DOHH2 (cell line): Measurements from ENCODE around the gene EXOC6B.

Experiments
- EZH2phosphoT487 ChIP-seq: fragments of 200-600 bp; sonication (generic); IDR thresholded peaks from 2 replicates; pipeline ENCODE4 v1.6.1; 2017; ENCODE audit warnings: borderline replicate concordance, mild to moderate bottlenecking, antibody characterized with exemption, low read length, moderate library complexity, mixed read lengths
- TF ChIP-seq, protein P1 (sequence below): fragments of 200-600 bp; sonication (generic); IDR thresholded peaks from one replicate; pipeline ENCODE4 v1.5.1; 2014; ENCODE audit warnings: antibody characterized with exemption, mild to moderate bottlenecking, low read depth, low read length; ENCODE audit not compliant: poor library complexity, severe bottlenecking

GRCh38 chr2:72349016-72349415 lies 476.8 kb downstream of the EXOC6B start:
- TF ChIP-seq, protein P1, sequence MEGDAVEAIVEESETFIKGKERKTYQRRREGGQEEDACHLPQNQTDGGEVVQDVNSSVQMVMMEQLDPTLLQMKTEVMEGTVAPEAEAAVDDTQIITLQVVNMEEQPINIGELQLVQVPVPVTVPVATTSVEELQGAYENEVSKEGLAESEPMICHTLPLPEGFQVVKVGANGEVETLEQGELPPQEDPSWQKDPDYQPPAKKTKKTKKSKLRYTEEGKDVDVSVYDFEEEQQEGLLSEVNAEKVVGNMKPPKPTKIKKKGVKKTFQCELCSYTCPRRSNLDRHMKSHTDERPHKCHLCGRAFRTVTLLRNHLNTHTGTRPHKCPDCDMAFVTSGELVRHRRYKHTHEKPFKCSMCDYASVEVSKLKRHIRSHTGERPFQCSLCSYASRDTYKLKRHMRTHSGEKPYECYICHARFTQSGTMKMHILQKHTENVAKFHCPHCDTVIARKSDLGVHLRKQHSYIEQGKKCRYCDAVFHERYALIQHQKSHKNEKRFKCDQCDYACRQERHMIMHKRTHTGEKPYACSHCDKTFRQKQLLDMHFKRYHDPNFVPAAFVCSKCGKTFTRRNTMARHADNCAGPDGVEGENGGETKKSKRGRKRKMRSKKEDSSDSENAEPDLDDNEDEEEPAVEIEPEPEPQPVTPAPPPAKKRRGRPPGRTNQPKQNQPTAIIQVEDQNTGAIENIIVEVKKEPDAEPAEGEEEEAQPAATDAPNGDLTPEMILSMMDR: no peak
- TF ChIP-seq EZH2phosphoT487: no peak
